ENCODE results near the gene LSM4.
A peak's percentile ranks its signal among the peaks of the same experiment; 100 is the strongest.
"Not testable (repeated sequence)": the region's sequence is repeated elsewhere in the genome, so short reads cannot be mapped to it uniquely, and the experiment has no call there.

LSM4 gene

GRCh38 chr19:18322759-18323460 is at the start of gene LSM4:
Gene LSM4 (minus strand): TSS chr19:18323076. CDS start chr19:18323020, 56 bp downstream.
- peak; percentile 96 for DNase-seq

DNA sequence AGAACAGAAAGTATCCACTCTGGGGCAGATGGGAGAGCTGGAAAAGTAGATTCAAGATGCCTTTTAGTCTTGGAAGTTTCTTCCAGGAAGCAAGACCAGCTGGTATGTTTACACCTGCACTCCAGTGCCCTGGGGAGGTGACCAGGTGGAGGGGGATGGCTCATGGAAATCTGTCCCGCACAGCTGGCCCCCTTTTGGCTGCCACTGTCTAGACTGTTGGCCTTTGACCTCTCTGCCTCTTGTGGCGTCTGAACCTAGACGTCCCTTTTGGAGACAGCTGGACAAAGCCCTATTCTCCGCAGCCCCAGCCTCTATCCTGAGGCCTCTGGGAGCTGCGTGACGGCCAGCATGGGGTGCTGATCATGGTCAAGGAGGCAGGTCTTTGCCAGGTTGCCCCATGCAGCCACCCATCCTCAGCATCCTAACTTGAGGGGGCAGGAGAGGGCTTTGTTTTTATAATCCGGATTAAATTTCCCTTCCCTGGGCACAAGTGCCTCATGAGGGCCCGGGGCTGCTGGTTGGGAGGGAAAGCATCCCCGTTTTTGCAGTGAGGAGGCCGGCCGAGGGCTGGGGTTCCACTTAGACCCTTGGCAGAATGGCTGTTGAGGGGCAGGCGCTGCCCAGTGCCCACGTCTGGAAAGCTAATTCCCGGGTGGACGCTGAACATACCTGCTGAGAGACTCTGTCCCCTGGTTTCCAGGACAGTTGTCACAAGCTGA is 45.8 kb upstream of the LSM4 start:
- no peak for DNase-seq

DNA sequence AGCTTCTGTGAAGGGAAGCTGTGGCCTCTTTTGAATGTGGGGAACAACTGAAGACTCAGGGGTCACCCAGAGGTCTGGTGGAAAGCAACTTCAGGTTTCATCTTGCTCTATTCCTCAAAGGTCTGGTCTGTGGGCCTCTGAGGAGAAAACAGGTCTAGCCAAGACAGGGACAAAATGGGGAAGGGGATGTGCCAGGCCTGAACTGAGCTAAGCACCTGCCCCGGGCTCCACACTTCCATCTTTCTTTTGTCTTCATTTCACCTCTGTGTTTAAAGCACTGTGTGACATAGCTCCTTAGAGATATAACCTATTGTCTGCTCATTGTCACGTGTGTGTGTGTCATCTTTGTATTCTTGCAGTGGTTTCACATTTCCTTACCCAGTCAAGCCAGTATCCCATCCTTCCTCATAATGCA is 43.2 kb upstream of the LSM4 start:
- DNase-seq, result no peak

GRCh38 chr19:18364826-18365528 is 42.1 kb upstream of the LSM4 start:
- peak; percentile 89 for DNase-seq

GRCh38 chr19:18364277-18364825 is 41.5 kb upstream of the LSM4 start:
- not testable (repeated sequence) for DNase-seq

GRCh38 chr19:18363787-18364186 is 40.9 kb upstream of the LSM4 start:
- DNase-seq, result no peak

DNA sequence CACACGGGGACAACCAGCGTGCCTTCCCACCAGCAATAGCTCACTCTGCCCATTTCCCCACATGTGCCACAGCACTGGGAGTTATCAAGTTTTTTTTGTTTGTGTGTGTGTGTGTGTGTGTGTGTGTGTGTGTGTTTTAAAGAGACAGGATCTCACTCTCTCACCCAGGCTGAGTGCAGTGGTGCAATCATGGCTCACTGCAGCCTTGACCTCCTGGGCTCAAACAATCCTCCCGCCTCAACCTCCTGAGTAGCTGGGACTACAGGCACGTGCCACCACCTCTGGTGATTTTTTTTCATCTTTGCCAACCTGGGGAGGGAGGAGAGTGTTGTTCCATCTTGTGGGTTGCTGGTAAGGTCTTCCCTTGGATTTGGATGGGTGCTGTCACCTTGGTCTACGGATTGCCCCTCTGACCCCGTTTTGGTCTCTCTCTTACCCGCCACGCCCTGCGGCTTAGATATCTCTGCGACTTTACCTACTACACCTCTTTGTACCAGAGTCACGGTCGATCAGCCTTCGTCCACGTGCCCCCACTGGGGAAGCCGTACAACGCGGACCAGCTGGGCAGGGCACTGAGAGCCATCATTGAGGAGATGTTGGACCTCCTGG is 40.2 kb upstream of the LSM4 start:
- DNase-seq, result no peak

DNA sequence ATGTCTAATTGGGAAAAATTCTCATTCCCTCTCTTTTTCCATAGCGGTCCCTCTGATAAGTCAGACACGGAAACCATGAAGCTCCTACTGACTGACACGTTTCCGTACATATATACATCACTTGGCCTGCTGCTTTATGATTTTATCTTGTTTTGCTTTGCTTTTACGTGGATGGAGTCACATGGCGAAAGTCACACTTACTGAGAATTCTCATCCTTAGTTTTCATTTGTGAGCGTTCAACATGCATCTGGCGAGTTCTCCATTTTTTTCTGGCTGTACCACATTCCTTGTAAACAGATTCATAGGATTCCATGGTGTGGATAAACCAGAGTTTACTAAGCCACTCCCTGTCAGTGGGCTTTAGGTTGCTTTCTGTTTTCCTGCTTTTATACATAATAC is 38.8 kb upstream of the LSM4 start:
- no peak for DNase-seq

DNA sequence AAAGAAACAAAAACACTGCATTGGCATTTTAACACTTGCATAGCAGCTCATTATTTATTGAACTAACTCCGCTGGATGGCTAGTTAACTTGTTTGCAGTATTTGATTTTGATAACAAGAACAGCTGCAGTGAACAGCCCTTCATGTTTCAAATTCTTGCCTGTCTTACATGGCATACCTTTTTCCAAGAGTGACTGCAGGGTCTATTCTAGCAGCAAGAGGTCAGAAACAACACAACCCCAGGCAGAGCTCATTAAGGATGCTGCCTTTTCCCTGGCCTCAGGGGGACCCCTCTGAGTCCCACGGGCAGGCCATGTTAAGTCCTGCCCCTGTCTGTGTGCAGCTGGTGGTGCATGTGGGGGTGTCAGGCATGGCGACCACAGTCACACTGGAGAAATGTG is 34.2 kb upstream of the LSM4 start:
- DNase-seq, result no peak

- not testable (repeated sequence) for DNase-seq
Measured at GRCh38 chr19:18354743-18355142, 31.9 kb upstream of the LSM4 start.

DNA sequence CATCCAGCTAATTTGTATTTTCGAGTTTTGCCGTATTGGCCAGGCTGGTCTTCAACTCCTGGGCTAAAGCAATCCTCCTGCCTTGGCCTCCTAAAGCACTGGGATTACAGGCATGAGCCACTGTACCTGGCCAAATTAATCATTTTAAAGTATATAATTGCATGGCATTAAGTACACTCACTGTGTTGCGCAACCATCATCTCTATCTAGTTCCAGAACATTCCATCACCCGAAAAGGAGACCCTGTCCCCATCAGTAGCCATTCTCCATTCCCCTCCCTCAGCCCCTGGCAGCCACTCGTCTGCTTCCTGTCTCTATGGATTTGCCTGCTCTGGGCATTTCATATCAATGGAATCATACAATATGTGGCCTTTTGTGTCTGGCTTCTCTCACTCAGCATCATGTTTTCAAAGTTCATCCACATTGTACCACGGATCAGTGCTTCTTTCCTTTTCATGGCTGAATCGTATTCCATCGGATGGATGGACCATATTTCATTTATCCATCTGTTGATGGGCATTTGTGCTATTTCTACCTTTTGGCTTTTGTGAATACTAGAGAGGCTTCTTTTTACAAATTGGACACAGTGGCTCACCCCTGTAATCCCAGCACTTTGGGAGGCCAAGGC is 30.6 kb upstream of the LSM4 start:
- no peak for DNase-seq

GRCh38 chr19:18351544-18351943 is 28.7 kb upstream of the LSM4 start:
- DNase-seq, result no peak

GRCh38 chr19:18350490-18350889 is 27.6 kb upstream of the LSM4 start:
- no peak for DNase-seq

- no peak for DNase-seq
Measured at GRCh38 chr19:18349524-18350128, 26.8 kb upstream of the LSM4 start.

- DNase-seq, result not testable (repeated sequence)
Measured at GRCh38 chr19:18348818-18349339, 26.0 kb upstream of the LSM4 start.

DNA sequence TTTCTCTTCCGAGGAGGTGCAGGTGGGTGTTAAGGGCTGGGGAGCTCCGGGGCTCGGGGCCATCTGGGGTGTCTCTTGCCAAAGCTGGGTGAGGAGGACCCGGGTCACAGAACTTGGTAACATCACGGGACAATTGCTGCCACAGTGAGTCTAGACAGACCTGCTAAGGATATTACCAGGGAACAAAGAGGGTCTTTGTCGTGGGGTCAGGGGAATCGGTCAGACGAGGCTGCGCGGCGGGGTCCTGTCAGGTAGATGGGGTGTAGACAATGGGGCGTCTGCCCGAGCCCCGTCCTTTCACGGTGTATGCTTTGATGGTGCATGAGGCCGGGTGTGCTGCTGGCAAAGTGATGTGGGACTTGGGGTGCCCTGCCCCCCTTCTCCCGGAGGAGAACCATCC is 25.3 kb upstream of the LSM4 start:
- DNase-seq, result no peak

DNA sequence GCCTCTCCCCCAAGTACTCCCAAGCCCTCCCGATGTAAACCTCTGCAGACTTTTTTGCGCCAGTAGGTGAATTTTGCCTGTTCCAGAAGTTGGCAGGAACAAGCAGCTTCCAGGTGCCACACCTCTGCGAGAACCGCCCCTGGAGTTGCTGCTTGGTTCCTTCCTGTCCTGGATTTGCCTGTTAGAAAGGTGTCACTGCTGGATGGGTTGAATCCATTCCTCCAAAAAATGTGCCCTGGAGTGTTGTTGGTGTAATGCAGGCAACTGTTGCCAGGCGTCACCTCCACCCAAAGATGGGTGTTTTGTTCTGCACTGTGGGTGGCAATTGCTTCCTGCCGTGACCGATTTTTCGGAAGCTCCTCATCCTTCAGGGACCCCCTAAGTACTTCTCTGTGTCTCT is 23.2 kb upstream of the LSM4 start:
- DNase-seq, result no peak

DNA sequence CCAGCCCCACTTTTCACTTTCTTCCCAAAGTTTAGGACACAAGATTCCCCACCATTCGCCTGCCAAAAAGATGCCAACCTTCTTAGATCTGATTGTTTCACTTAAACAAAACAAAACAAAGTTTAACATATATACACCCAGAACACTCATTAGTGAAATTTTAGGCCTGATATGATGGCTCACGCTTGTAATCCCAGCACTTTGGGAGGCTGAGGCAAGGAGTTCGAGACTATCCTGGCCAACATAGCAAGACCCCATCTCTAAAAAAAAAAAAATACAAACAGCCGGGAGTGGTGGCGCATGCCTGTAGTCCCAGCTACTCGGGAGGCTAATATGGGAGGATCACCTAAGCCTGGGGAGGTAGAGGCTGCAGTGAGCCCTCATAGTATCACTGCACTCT is 22.4 kb upstream of the LSM4 start:
- DNase-seq, result no peak

- no peak for DNase-seq
Measured at GRCh38 chr19:18344582-18344950, 21.7 kb upstream of the LSM4 start.

DNA sequence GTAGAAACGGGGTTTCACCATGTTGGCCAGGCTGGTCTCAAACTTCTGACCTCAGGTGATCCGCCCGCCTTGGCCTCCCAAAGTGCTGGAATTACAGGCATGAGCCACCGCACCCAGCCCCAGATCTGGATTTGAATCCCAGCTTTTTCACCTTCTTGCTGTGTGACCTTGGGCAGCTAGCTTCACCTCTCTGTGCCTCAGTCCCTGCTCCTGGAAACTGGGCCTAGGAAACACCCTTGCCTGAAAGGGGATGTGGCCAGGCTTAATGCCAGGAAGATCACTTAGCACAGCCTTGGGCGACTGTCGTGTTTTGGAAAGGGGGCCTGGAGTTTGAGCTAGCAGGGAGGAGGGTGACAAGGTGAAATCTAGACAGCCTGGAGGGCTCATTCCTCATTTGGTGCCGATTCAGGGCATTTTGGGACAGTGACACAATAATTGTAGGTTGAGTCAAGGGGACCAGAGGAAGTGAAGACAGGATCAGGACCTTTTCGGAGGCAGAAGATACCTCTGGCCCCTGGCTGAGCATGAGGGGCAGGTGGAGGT is 19.3 kb upstream of the LSM4 start:
- no peak for DNase-seq

DNA sequence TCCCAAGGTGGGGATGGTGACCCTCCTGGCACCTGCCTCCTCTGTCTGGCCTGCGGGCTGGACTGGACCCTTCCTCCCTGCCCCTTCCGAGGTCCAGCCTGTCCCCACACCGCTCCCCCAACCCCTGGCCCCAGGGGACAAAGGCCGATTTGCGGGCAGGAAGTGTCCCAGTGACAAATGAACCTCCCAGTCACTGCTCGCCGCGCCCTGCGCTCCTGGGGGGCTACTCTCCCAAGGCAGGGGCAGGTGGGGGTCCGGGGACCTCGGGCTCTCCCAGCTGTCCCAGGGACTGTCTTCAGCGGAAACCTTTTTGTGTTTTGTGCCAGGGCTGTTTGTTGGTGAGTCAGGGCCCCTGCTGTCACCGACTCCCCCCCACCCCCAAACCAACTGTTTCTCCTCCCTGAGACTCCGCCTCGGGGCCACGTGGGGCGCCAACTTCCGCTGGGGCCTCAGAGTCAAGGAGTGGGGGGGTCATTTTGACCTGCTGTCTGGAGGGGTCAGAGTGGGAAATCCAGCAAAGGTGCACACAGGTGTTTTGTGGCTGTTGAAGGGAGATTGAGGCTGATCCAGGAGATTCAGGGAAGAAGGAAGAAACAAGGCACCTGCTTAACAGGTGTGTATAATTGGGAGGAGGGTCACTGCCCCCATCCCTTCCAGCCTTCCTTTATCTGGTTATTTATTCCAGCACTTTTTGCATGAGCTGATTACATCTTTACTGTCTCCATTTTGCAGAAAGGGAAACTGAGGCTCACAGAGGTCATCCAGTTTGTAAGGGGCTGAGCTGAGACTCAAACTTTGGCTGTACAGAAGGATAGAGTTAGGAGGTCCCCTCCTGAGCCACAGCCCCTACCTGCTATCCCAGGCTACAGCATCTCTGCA is 18.4 kb upstream of the LSM4 start:
- DNase-seq, result no peak
